NCI-H510A treated with DMSO at 0.1 percent for 48 hours (cell line): ENCODE results near the gene TUBB4B.

Source experiments
- DNase-seq: peaks from one replicate; lab custom pipeline; 2025; lab: John Stamatoyannopoulos, UW

The TUBB4B gene

GRCh38 chr9:137240841-137241489 lies at the start of gene TUBB4B:
Gene TUBB4B (plus strand): TSS chr9:137241287. CDS start chr9:137241361, 74 bp downstream.
- DNase-seq, result peak; percentile 99

GRCh38 chr9:137191691-137192447 lies 49.2 kb upstream of the TUBB4B start:
- DNase-seq, result no peak

GRCh38 chr9:137192448-137192780 lies 48.7 kb upstream of the TUBB4B start:
- no peak for DNase-seq

DNA sequence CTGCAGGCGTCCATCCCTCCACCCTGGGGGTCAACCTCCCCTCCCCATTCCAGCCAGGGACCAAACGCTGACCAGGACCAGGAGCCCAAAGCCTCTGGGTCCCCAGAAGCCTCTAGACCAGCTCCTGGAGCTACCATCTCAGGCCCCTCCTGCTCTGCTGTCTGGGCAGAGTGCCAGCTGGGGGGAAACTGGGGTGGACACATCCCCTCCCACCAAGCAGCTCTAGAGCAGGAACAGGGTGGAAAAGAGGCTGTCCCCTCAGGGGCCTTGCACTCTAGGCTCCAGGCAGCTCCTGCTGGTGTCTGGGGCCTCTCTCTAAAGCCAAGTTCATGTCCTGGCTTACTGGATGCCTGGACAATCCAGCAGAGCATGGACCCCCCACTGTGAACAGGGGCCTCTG lies 48.2 kb upstream of the TUBB4B start:
- no peak for DNase-seq

DNA sequence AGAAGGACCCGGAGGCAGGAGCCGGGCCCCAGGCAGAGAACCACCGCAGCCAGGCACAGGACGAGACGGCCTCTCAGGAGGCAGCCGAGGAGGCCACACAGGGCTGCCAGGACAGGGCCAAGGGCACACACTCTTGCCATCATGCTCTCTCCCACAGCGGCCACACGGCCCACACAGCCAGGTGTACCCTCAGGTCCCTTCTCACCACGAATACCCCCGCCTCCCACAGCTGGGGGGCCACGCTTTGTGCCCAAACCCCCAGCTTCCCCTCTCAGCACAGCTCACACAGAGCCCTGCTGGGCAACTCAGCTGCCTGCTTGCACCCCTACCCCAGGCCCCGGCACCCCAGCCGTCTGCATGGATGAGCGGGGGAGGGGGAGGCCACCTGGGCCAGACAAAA lies 47.3 kb upstream of the TUBB4B start:
- no peak for DNase-seq

DNA sequence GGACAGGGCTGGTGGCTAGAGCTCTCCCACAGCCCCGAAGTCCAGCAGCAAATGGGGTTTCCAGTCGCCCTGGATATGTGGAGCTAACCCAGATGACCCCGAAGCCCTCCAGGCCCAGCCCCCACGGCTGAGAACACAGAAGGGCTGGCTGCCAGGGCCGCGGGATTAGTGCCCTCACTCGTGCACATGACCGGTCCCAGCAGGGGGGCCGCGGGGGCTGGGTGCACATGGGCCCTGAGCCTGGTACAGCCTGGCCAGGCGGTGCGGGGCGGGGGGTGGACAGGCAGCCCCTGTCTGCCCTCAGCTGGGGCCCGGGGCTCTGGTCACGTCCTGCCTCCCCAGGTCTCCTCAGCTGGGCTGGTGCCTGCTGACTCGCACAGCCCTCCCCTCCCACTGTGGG lies 46.7 kb upstream of the TUBB4B start:
- no peak for DNase-seq

DNA sequence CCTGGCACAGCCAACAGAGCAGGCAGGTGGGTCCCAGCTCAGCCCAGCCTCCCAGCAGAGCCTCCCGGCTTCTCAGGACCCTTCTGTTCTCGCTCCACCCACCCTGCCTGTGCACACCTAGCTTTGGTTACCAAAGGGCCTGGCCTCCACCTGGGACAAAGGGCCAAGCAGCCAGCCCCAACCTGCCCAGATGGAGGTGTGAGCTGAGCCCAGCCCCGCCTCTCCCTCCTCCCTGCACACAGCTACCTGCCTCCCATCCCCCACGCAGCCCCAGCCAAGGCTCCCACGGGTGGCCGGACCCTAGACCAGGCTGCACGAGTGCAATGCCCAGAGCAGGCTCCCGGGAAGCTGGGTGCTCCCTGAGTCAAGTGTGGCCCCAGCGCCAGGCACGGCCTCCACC lies 46.2 kb upstream of the TUBB4B start:
- peak; percentile 75 for DNase-seq

GRCh38 chr9:137195525-137196220 lies 45.4 kb upstream of the TUBB4B start:
- DNase-seq, result peak; percentile 94

GRCh38 chr9:137198051-137198901 lies 42.8 kb upstream of the TUBB4B start:
- peak; percentile 14 for DNase-seq

DNA sequence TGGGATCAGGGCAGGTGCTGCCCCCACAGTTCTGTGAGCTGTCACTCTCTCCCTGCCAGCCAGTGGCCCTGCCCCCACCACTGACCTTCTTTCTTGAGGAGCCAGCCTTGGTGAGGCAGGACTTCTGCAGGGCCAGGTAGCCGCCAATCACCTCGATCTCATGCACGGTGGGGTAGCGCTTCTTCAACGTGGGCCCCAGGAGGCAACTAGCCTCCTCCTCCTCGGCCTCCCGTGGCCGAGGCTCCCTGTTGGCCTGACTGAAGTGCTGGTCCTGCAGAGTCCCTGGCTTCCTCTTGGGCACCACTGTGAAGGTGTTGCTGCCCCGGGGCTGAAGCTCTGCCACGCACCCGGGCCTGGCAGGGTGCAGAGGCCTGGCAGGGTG lies 42.2 kb upstream of the TUBB4B start:
- DNase-seq, result no peak

- DNase-seq, result no peak
These were observed 41.5 kb upstream of the TUBB4B start for GRCh38 chr9:137199411-137200121.

DNA sequence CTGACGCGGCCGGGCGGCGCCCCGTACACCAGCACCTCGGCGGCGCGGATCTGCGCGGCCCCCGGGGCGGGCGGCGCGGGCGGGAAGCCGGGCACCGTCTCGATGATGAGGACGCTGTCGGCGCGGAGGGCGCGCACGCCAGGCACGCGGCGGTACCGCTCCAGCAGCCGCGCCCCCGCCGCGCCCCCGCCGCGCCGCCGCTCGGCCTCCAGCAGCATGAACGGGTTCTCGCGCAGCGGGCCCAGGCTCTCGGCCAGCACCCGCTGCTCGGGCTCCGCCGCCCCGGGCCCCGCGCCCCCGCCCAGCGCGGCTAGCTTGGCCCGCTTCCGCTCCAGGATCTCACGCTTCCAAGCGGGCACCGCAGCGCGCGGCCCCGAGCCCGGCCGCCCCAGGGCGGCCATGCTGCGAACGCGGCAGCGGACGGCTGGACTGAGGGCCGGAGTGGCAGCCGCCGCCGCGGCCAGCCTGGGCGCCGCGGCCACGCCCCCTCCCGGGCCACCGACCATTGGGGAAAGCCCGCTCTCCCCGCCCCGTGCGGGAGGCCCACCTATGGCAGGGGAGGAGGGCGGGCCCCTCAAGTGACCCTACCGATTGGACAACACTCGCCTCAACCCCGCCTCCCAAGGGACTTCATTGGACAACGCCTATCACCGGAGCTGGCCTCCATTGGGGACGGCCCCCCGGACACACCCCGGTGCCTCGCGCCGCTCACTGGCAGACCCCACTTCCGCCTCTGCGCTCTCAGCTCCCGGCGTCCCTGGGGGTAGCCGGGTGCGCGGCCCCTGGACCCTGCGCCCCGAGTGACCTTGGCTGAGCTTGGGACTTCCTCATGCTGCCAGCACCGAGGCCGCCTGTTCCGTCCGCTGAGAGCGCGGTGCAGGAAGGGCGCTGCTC lies 40.5 kb upstream of the TUBB4B start, which contains the start of gene TPRN:
Gene TPRN (minus strand): TSS at position 431 of the 894 bp plus-strand sequence. CDS start 30 bp downstream, at position 401.
- peak; percentile 96 for DNase-seq

DNA sequence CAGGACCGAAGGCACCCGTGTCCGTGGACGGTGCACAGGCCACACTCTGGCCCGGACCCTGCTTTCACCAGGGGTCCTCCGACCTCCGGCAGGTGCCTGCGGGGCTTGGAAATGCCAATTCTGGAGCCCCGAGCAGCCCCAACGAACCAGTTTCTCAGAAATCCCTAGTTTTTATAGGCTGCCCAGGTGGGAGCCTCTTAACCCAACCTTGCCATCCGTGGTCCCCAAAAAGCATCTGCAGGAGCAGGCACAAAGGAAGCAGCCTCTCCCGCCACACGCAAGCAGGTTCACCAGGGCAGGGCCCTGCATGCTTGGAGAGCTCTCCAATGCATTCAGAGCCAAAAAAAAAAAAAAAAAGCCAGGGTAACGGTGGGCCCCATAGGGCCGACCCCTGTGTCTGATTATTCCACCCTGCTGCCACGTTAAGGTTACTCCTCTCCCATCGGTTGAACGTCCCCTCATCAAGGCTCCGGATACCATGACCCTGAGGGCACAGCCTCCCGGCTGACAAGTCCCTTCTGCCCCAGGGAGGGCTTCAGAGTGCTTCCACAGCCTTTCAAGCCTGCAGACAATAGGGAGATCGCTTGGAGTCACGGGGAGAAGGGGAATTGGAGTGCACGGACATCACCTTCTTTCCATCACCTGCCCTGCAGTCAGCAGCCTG lies 39.8 kb upstream of the TUBB4B start:
- DNase-seq, result no peak

DNA sequence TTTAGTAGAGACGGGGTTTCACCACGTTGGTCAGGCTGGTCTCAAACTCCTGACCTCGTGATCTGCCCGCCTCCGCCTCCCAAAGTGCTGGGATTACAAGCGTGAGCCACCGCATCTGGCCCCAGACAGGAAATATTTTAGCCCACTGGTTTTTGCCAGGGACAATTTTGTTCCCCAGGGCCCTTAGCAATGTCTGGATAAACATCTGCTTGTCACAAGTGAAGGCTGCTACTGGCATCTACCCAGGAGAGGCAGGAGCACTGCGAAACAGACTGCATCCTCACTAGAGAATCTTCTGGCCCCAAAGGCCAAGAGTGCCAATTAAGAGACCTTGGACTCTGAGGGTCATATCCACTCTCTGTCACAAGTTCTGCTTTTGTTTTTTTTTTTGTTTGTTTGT lies 38.1 kb upstream of the TUBB4B start:
- no peak for DNase-seq

DNA sequence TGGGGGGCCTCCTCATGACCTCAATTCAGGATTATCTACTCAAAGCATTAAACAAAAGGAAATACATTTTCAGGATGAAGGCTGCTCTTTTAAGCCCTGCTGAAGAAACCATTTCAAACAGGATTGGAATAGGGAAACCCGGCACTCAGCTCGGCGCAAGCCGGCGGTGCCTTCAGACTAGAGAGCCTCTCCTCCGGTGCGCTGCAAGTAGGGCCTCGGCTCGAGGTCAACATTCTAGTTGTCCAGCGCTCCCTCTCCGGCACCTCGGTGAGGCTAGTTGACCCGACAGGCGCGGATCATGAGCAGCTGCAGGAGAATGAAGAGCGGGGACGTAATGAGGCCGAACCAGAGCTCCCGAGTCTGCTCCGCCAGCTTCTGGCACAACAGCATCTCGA lies 36.4 kb upstream of the TUBB4B start:
- DNase-seq, result no peak

GRCh38 chr9:137205126-137206069 lies 35.7 kb upstream of the TUBB4B start, which contains the start of the genes NDOR1 and TMEM203:
Gene NDOR1 (plus strand): TSS chr9:137205700. CDS start chr9:137205778, 78 bp downstream.
Gene TMEM203 (minus strand): TSS chr9:137205648. CDS start chr9:137205414, 234 bp downstream.
- peak; percentile 63 for DNase-seq

GRCh38 chr9:137206602-137207001 lies 34.5 kb upstream of the TUBB4B start:
- no peak for DNase-seq

DNA sequence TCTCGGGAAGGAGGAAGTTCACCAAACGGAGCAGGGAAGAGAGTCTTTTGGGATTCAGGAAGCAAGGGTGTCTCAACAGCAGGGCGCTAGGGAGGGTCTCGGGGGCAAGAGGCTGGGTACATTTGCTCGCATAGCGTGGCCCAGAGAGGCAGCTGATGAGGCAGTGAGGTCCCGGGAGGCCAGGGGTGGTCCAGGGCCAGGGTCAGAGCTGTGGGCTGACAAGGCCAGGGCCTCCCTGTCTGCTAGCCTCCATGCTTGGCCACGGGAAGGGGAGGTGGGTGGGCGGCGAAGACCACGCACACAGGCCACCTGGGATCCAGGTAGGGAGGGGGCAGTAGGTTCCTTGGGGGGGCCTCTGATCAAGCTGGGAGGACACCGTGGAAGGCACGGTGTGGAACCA lies 29.6 kb upstream of the TUBB4B start:
- no peak for DNase-seq

- DNase-seq, result no peak
These were observed 28.6 kb upstream of the TUBB4B start for GRCh38 chr9:137212520-137212919.
